Activated naive CD4-positive, alpha-beta T cell treated with anti-CD3 and anti-CD28 coated beads, Interleukin-2, amount 10 ng/mL, durations not matched to agents 7 days and 5 days (primary cell): Measurements from ENCODE around the gene STXBP6.

ENCODE experiments used
- CTCF ChIA-PET: fragments of 350-600 bp; sonication (Branson Sonifier 250); formaldehyde crosslinking; loops from one replicate; lab custom pipeline; 2021; ENCODE audit warnings: antibody characterized with exemption; lab: Charles Lee
- DNase-seq: peaks from one replicate; pipeline ENCODE4 v3.0.0-alpha.2; 2020
- H3K27ac Mint-ChIP-seq: one replicate; pipeline ENCODE4 v1.8.0; 2021; ENCODE audit warnings: mild to moderate bottlenecking, moderate library complexity, mixed read lengths
- H3K27me3 Mint-ChIP-seq: one replicate; pipeline ENCODE4 v1.8.0; 2021; ENCODE audit warnings: mild to moderate bottlenecking, mixed read lengths
- H3K36me3 Mint-ChIP-seq: one replicate; pipeline ENCODE4 v1.8.0; 2021; ENCODE audit warnings: mixed read lengths
- H3K4me1 Mint-ChIP-seq: one replicate; pipeline ENCODE4 v1.8.0; 2021; ENCODE audit warnings: mixed read lengths
- H3K4me3 Mint-ChIP-seq: one replicate; pipeline ENCODE4 v1.8.0; 2021; ENCODE audit warnings: mild to moderate bottlenecking, moderate library complexity, mixed read lengths
- H3K9me3 Mint-ChIP-seq: one replicate; pipeline ENCODE4 v1.8.0; 2021; ENCODE audit warnings: mixed read lengths

Gene STXBP6

DNA sequence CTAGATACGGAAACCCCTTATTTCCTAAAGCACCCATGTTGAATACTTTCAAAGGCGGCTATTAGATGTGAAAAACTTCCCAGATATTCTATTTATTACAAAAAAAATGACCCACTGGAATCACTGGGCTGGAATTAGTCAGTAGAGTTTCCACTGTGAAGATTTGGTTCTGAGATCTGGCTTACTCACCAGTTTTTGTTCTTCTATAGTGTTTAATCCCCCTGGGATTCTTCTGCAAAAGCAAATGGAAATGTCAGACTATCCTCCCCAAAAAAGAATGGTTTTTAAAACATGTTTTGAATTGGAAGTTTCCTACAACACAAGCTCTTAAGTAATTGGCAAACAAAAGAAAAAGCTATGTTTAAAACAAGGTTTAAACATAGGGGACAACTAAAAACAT, 166.4 kb downstream of the STXBP6 start:
- no peaks in the 10 kb centered on the region for H3K9me3 Mint-ChIP-seq
- no peak for DNase-seq
- H3K27me3 Mint-ChIP-seq: no peaks in the 10 kb centered on the region

GRCh38 chr14:24881116-24881893, 168.6 kb downstream of the STXBP6 start:
- Mint-ChIP-seq H3K4me1 (no peaks in the 10 kb centered on the region), H3K4me3 (no peak overlapping the region), H3K27me3 (no peaks in the 10 kb centered on the region), H3K36me3 (no peaks in the 10 kb centered on the region), H3K27ac (no peak overlapping the region), H3K9me3 (no peaks in the 10 kb centered on the region)
- CTCF ChIA-PET: no interaction called here
- no peak for DNase-seq

More for the DNA sequence above, 166.4 kb downstream of the STXBP6 start:
- H3K27ac Mint-ChIP-seq: no peak overlapping the region
- CTCF ChIA-PET: no interaction called here
- no peak overlapping the region for H3K4me3 Mint-ChIP-seq
- no peaks in the 10 kb centered on the region for H3K36me3 Mint-ChIP-seq
- H3K4me1 Mint-ChIP-seq: no peaks in the 10 kb centered on the region

DNA sequence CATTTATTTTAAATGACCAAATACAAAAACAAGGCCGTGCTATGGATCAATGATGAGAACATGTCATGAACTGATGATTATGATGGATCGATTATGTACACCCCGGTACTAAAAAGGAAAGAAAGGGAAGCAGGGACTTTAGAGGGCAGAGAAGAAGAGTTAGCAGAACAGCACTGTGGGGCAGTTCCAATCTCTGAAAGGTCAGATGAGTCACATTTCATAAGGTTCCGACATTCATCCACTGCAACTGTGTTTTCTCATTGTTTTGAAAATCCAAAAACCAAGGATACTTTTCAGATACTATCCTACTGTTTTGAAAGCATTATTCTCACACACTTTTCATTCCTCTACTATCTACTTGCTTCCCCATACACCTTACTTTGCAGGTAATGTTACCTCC, 169.3 kb downstream of the STXBP6 start:
- no peak overlapping the region for H3K27ac Mint-ChIP-seq
- DNase-seq: no peak
- H3K9me3 Mint-ChIP-seq: no peaks in the 10 kb centered on the region
- H3K4me1 Mint-ChIP-seq: no peaks in the 10 kb centered on the region
- CTCF ChIA-PET: no interaction called here
- no peaks in the 10 kb centered on the region for H3K27me3 Mint-ChIP-seq
- H3K36me3 Mint-ChIP-seq: no peaks in the 10 kb centered on the region
- no peak overlapping the region for H3K4me3 Mint-ChIP-seq

DNA sequence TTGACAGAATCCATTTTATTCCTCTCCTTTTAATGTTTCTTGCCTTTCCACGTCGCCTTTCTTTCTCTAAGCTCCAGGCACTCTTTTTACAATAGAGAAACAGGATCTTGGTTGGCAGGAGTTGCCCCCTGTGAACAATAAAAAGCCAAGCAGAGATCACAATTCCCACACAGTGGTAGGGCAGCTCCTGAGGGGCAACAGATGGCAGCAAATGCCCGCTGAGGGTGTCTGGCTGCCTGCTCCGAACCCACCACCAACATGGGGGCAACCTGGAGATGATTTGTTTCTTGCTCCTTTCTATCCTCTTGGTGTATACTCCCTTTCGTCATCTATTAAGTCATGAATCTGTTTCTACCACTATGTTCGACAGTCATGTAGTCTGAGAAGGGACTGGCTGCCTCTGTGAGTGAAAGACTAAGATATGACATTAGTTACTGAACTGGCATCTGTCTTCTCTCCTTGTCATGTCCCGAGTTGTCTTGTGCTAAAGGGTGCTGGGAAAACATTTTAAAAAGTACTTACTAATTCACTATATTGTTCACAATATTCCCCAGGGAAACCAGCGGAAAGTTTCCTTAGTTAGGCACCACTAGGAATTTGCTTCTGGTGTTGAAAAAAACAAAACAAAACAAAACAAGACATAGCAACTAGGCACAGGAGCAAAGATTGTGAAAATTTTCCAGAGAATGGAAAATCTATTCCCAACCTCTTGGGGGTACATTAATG, 170.1 kb downstream of the STXBP6 start:
- no peaks in the 10 kb centered on the region for H3K4me1 Mint-ChIP-seq
- no peaks in the 10 kb centered on the region for H3K9me3 Mint-ChIP-seq
- CTCF ChIA-PET: no interaction called here
- H3K27me3 Mint-ChIP-seq: peaks cover 7% of the 10 kb centered on the region
- H3K36me3 Mint-ChIP-seq: no peaks in the 10 kb centered on the region
- H3K27ac Mint-ChIP-seq: no peak overlapping the region
- no peak for DNase-seq
- no peak overlapping the region for H3K4me3 Mint-ChIP-seq

GRCh38 chr14:24876996-24877395, 173.0 kb downstream of the STXBP6 start:
- Mint-ChIP-seq H3K27me3 (peaks cover 8% of the 10 kb centered on the region), H3K27ac (no peak overlapping the region), H3K4me3 (no peak overlapping the region), H3K36me3 (no peaks in the 10 kb centered on the region), H3K4me1 (no peaks in the 10 kb centered on the region), H3K9me3 (no peaks in the 10 kb centered on the region)
- no peak for DNase-seq
- CTCF ChIA-PET: no interaction called here

DNA sequence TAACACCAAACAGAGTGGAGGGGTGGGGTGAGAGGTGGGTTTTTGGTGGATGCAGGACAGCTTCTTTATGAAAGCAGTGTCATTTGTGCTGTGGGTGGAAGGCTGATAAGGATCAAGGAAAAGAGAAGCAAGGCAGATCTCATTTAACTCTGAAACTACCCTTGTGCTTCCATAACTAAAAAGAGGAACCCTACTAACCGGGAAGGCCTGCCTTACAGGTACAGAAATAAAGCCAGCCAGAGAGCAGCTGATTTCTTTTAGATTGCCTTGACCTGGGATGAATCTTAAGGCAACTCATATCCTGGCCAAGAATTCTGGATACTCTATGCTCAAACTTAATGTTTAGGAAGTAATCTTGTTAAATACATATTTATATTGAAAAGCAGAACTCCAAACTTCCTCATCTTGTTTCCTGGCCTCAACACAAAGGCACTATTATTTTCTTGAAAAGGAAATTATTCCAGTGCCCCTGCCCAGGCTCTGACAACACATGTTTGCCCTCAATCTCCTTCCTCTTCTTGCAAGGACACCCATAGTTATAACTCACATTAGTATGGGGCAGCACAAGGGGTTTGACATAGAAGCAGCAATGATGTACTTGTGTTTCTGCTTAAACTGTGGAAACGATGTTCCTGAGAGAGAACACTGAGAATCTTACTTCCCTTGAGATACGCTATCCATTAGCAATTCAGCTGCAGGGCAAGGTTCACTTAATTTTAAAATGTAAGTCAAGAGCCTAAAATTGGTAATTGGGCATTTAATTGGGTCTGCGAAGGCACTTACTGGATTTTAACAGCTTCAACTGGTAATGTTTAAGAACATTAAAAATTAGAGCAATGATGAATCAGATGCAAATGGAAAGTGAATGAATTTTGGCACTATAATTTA, 173.7 kb downstream of the STXBP6 start:
- Mint-ChIP-seq H3K9me3 (no peaks in the 10 kb centered on the region), H3K36me3 (no peaks in the 10 kb centered on the region)
- no peak for DNase-seq

GRCh38 chr14:24875203-24875838, 174.6 kb downstream of the STXBP6 start:
- CTCF ChIA-PET: no interaction called here

More for the DNA sequence above, 173.7 kb downstream of the STXBP6 start:
- H3K27me3 Mint-ChIP-seq: peaks cover 8% of the 10 kb centered on the region
- H3K4me3 Mint-ChIP-seq: no peak overlapping the region
- CTCF ChIA-PET: no interaction called here
- no peak overlapping the region for H3K27ac Mint-ChIP-seq
- H3K4me1 Mint-ChIP-seq: no peaks in the 10 kb centered on the region

GRCh38 chr14:24874514-24875202, 175.3 kb downstream of the STXBP6 start:
- H3K36me3 Mint-ChIP-seq: no peaks in the 10 kb centered on the region
- CTCF ChIA-PET: no interaction called here
- no peak overlapping the region for H3K4me3 Mint-ChIP-seq
- H3K9me3 Mint-ChIP-seq: no peaks in the 10 kb centered on the region
- peaks cover 8% of the 10 kb centered on the region for H3K27me3 Mint-ChIP-seq
- no peak overlapping the region for H3K27ac Mint-ChIP-seq
- no peaks in the 10 kb centered on the region for H3K4me1 Mint-ChIP-seq
- DNase-seq: no peak

More at GRCh38 chr14:24875203-24875838, 174.6 kb downstream of the STXBP6 start:
- H3K36me3 Mint-ChIP-seq: no peaks in the 10 kb centered on the region
- DNase-seq: no peak
- peaks cover 8% of the 10 kb centered on the region for H3K27me3 Mint-ChIP-seq
- H3K4me1 Mint-ChIP-seq: no peaks in the 10 kb centered on the region
- no peak overlapping the region for H3K4me3 Mint-ChIP-seq
- no peaks in the 10 kb centered on the region for H3K9me3 Mint-ChIP-seq
- no peak overlapping the region for H3K27ac Mint-ChIP-seq

DNA sequence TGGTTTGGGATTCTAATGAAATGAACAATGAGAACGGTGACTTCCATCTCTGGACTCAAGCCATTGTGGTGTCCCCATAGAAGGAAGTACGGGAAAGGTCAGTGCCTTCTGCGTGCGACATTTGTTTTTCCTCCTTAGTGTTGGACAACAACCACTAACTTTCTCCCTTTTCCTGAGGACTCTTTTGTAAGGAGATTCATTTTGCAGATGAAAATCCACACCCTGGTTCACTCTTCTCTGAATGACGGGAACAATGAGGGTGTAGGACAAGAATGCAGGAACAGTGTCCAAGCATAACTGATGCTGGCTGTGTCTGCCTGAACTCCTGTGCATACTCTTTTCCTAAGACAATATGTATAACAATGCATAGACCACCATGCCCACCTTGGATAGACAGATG, 176.4 kb downstream of the STXBP6 start:
- no peaks in the 10 kb centered on the region for H3K4me1 Mint-ChIP-seq
- peaks cover 8% of the 10 kb centered on the region for H3K27me3 Mint-ChIP-seq
- CTCF ChIA-PET: no interaction called here
- no peak for DNase-seq
- H3K27ac Mint-ChIP-seq: no peak overlapping the region
- no peak overlapping the region for H3K4me3 Mint-ChIP-seq
- no peaks in the 10 kb centered on the region for H3K9me3 Mint-ChIP-seq
- H3K36me3 Mint-ChIP-seq: no peaks in the 10 kb centered on the region

DNA sequence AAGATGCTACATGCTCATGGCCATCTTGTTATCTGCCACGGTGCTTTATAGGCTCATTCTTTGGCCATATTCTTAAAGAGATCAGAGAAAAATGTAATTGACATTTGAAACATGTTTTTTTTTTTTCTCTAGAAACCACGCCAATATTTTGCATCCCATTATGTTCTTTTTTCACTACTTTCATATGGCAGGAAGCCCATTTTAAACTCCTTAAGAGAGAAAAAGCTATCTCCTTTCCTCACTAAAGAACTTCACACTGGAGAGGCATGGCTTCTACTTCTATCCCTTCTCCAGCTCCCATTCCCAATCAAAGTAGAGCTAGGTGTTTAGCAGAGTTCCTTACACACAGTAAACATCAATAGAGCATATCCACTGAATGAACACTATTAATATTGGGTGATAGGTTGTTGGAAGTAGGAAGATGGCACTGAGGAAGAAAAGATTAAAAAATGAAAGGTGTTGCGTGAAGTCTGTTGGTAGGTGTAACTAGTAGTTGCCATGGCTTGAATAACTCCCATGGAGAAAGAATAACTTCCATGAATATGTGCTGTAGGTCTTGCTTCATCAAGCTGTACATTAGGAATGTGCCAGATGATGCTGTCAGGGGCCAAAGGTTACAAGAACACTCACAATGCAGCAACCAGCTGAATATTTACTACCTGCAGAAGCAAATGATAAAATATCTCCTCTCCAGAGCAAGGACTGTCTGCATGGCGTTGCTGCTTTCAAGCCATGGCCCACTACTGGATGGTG, 178.8 kb downstream of the STXBP6 start:
- CTCF ChIA-PET: no interaction called here
- no peak for DNase-seq
- peaks cover 8% of the 10 kb centered on the region for H3K27me3 Mint-ChIP-seq
- no peak overlapping the region for H3K4me3 Mint-ChIP-seq
- no peak overlapping the region for H3K27ac Mint-ChIP-seq
- no peaks in the 10 kb centered on the region for H3K36me3 Mint-ChIP-seq
- no peaks in the 10 kb centered on the region for H3K4me1 Mint-ChIP-seq
- no peaks in the 10 kb centered on the region for H3K9me3 Mint-ChIP-seq

GRCh38 chr14:24868389-24868788, 181.6 kb downstream of the STXBP6 start:
- Mint-ChIP-seq H3K9me3 (no peaks in the 10 kb centered on the region), H3K36me3 (no peaks in the 10 kb centered on the region), H3K4me1 (no peaks in the 10 kb centered on the region), H3K27me3 (no peaks in the 10 kb centered on the region), H3K27ac (no peak overlapping the region), H3K4me3 (no peak overlapping the region)
- DNase-seq: no peak
- CTCF ChIA-PET: no interaction called here

DNA sequence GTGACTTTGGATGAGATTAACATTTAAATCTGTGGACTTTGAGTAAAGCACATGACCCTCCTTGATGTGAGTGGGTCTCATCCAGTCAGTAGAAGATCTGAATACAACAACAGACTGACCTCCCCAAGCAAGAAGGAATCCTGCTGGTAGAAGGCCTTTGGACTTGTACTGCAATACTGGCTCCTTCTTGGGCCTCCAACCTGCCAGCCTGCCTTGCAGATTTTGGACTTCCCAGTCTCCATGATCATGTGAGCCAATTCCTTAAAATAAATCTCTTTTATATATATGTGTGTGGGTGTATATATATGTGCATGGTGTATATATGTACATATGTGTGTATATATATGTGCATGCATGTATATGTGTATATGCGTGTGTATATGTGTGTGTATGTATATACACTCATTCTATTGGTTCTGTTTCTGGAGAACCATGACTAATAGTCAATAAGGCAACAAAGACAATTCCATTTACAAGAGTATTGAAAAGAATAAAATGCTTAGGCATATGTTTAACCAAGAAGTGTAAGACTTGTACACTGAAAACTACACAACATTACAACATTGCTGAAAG, 183.8 kb downstream of the STXBP6 start:
- H3K27ac Mint-ChIP-seq: no peak overlapping the region
- no peaks in the 10 kb centered on the region for H3K4me1 Mint-ChIP-seq
- no peak overlapping the region for H3K4me3 Mint-ChIP-seq
- CTCF ChIA-PET: no interaction called here
- no peaks in the 10 kb centered on the region for H3K36me3 Mint-ChIP-seq
- DNase-seq: no peak
- H3K27me3 Mint-ChIP-seq: no peaks in the 10 kb centered on the region
- H3K9me3 Mint-ChIP-seq: no peaks in the 10 kb centered on the region
